ENCODE measurements around the gene PRMT3.

Gene PRMT3

DNA sequence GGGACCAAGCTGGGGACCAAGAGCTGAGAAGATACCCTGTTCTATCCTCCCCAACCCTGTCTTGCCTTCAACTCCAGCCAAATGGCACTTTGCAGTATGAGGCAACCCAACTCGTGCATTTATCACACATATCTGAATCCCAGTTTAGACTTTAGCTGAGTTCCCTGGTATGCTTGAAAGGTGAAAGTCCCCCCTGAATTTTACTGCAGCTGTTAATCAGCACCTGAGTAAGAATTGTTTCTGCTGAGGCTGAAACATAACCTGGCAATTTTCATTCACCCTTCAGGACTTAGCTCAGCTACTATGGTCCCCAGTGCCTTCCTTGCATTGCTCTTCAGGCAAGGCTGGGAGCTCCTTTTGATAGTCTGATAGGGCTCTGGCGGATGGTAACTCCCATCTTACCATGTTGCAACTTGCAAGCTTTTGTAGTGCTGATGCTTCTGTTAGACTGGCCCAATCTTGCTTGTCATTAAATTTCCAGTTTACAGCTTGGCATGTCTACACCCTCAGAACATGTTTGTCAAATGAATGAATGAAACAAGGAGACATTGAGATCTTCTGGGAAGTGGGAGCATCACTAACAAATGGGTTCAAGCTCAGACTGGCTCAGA, 147.9 kb downstream of the PRMT3 start (continued):
- TF ChIP-seq ZNF366 (tag by site-specific recombination; conservative IDR thresholded peaks at IDR 0.05) = no peak

DNA sequence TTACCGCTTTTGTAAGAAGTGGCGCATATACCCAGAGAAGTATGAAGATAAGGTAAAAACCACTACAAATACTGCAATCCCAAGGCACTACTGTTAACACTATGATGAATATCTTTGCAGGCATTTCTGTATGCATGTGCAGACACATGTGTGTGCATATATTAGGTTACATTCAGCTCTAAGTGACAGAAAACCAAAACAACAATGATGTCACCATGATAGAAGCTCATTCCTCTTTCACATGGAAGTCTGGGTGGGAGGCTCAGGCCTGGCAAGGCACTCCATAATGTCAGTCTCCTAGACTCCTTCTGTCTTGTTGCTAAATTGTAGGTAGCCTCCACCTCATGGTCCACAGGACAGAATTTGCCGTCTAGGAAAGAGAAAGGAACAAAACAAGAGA, 148.8 kb downstream of the PRMT3 start:
- no peaks in the 10 kb centered on the region for H3K36me3 ChIP-seq (ENCODE audit: control insufficient read depth in 2 of 2, insufficient read depth in 1 of 2, low read length in 2 of 2)
- TF ChIP-seq ZNF555 (tag by site-specific recombination; conservative IDR thresholded peaks at IDR 0.05) (no peak), ZNF837 (tag by site-specific recombination; IDR thresholded peaks at IDR 0.05) (no peak), ZNF510 (tag by site-specific recombination; IDR thresholded peaks at IDR 0.05; ENCODE audit: insufficient replicate concordance) (no peak)
- no peaks in the 10 kb centered on the region for H3K9me3 ChIP-seq (ENCODE audit: control insufficient read depth, insufficient read depth, low read depth, low read length)
- no peak overlapping the region for H3K4me3 ChIP-seq (ENCODE audit: low read depth, low read length)
- POLR2A ChIA-PET = interaction anchor here (0.6 kb wide), 1 partner anchor 150 kb away, joined by 3 read pairs; no protein-coding TSS in a partner anchor
- H3K27ac ChIP-seq (ENCODE audit: extremely low read depth, low read depth, low read length) = no peak overlapping the region
- CTCF ChIA-PET = no interaction called here
- no peaks in the 10 kb centered on the region for H3K4me1 ChIP-seq (ENCODE audit: control insufficient read depth, insufficient read depth, low read length)

DNA sequence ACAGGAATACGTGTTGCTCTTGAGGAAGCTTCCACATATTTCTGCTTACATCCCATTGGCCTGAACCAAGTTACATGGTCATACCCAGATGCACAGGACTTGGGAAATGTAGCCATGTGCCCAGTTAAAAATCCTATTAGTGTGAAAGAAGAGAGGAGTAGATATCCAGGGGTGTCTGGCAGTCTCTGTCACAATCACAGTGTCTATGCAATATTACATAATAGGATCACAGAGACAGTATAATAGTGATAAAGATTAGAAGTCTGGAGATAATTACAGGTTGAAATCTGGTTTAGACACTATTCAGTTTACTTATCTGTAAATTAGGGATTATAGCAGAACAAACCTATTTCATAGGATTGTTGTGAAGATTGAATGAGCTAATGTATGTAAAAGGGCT, 149.3 kb downstream of the PRMT3 start:
- ChIA-PET POLR2A (interaction anchor here (0.6 kb wide), 1 partner anchor 150 kb away, joined by 3 read pairs; no protein-coding TSS in a partner anchor), CTCF (no interaction called here)
- TF ChIP-seq KLF7 (tag by site-specific recombination; IDR thresholded peaks at IDR 0.05; ENCODE audit: borderline replicate concordance) = no peak
- no peak for TF ChIP-seq ZBTB48 (tag by site-specific recombination; IDR thresholded peaks at IDR 0.05)
- no peak for TF ChIP-seq WT1 (tag by site-specific recombination; IDR thresholded peaks at IDR 0.05)
- no peak overlapping the region for H3K4me3 ChIP-seq (ENCODE audit: low read depth, low read length)
- no peaks in the 10 kb centered on the region for H3K9me3 ChIP-seq (ENCODE audit: control insufficient read depth, insufficient read depth, low read depth, low read length)
- H3K27ac ChIP-seq (ENCODE audit: extremely low read depth, low read depth, low read length) = no peak overlapping the region
- no peaks in the 10 kb centered on the region for H3K4me1 ChIP-seq (ENCODE audit: control insufficient read depth, insufficient read depth, low read length)
- H3K36me3 ChIP-seq (ENCODE audit: control insufficient read depth in 2 of 2, insufficient read depth in 1 of 2, low read length in 2 of 2) = no peaks in the 10 kb centered on the region

DNA sequence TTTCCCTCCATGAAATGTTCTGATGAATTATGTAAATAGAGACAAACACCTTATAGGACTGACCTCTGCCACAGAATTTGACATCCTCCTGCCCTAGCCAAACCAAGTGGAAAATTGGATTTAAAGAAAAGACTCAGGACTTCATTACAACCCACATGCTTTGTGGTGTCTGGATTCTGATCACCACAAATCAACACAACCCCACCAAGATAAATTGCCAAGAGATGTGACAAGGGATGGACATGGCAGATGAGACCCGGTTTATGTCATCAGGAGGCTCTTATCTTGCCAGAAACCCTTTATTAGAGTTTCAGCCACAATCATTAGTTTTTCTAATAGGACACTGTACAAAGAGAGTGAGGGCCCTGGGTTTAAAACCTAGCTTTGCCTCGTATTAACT, 154.0 kb downstream of the PRMT3 start:
- TF ChIP-seq ZNF561 (tag by site-specific recombination; IDR thresholded peaks at IDR 0.05; ENCODE audit: borderline replicate concordance) (no peak), ZNF768 (tag by site-specific recombination; IDR thresholded peaks at IDR 0.05) (no peak), ZNF175 (tag by site-specific recombination; IDR thresholded peaks at IDR 0.05) (no peak), MYNN (tag by site-specific recombination; IDR thresholded peaks at IDR 0.05; ENCODE audit: borderline replicate concordance) (no peak)
- TF ChIP-seq, protein P1, sequence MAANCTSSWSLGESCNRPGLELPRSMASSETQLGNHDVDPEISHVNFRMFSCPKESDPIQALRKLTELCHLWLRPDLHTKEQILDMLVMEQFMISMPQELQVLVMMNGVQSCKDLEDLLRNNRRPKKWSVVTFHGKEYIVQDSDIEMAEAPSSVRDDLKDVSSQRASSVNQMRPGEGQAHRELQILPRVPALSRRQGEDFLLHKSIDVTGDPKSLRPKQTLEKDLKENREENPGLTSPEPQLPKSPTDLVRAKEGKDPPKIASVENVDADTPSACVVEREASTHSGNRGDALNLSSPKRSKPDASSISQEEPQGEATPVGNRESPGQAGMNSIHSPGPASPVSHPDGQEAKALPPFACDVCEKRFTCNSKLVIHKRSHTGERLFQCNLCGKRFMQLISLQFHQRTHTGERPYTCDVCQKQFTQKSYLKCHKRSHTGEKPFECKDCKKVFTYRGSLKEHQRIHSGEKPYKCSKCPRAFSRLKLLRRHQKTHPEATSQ (tag by site-specific recombination; IDR thresholded peaks at IDR 0.05) = no peak
- Histone ChIP-seq H3K4me1 (ENCODE audit: control insufficient read depth, insufficient read depth, low read length) (no peaks in the 10 kb centered on the region), H3K36me3 (ENCODE audit: control insufficient read depth in 2 of 2, insufficient read depth in 1 of 2, low read length in 2 of 2) (no peaks in the 10 kb centered on the region), H3K4me3 (ENCODE audit: low read depth, low read length) (no peak overlapping the region), H3K27ac (ENCODE audit: extremely low read depth, low read depth, low read length) (no peak overlapping the region), H3K9me3 (ENCODE audit: control insufficient read depth, insufficient read depth, low read depth, low read length) (no peaks in the 10 kb centered on the region)
- ChIA-PET POLR2A (no interaction called here), CTCF (interaction anchor here (0.7 kb wide), 1 partner anchor 131 kb away, joined by 3 read pairs; no protein-coding TSS in a partner anchor)

DNA sequence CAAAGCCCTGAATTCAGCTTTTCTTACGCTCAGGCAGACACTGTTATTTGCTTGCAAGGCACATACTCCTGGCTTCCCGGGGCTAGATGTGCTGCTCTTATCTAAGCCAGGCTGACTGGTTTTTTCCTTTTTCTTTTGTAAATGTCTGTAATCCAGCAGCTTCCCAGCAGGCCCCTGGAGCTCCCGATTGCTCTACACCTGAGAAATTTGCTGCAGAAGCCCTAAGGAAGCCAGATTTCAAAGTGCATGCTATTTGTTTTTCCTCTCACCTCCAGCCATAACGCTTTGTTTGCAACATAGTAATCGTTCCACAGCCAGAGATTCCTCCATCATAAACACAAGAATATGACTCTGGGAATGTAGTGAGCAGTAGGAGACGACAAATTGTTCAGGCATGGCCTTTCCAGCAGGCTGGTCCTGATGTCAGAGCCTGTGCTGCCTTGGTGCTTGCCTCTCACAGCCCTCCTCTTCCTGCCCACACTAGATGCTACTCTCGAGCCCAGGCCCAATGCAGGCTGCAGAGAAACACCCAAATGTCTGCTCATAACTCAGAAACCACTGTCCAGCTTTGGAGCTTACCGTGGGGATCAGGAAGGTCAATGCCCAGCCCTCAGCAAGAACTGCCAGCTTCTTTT, 157.2 kb downstream of the PRMT3 start:
- H3K4me1 ChIP-seq (ENCODE audit: control insufficient read depth, insufficient read depth, low read length) = no peaks in the 10 kb centered on the region
- no peak for TF ChIP-seq ZSCAN30 (tag by site-specific recombination; IDR thresholded peaks at IDR 0.05)
- no peak for TF ChIP-seq ZNF777 (tag by site-specific recombination; IDR thresholded peaks at IDR 0.05; ENCODE audit: borderline replicate concordance)
- TF ChIP-seq ZNF157 (tag by site-specific recombination; IDR thresholded peaks at IDR 0.05) = no peak
- no peak for TF ChIP-seq TCF7L2 (IDR thresholded peaks at IDR 0.05; ENCODE audit: borderline replicate concordance, low read depth, low read length)
- no peak for TF ChIP-seq MYNN (tag by site-specific recombination; IDR thresholded peaks at IDR 0.05; ENCODE audit: borderline replicate concordance)
- TF ChIP-seq GLIS2 (tag by site-specific recombination; IDR thresholded peaks at IDR 0.05) = no peak
- TF ChIP-seq ZNF548 (tag by site-specific recombination; IDR thresholded peaks at IDR 0.05) = no peak
- TF ChIP-seq BCL11B (tag by site-specific recombination; IDR thresholded peaks at IDR 0.05; ENCODE audit: low read depth) = no peak
- no peak for TF ChIP-seq SALL2 (tag by site-specific recombination; IDR thresholded peaks at IDR 0.05; ENCODE audit: borderline replicate concordance)
- POLR2A ChIA-PET = no interaction called here
- no peak overlapping the region for H3K27ac ChIP-seq (ENCODE audit: extremely low read depth, low read depth, low read length)
- H3K36me3 ChIP-seq (ENCODE audit: control insufficient read depth in 2 of 2, insufficient read depth in 1 of 2, low read length in 2 of 2) = no peaks in the 10 kb centered on the region
- H3K9me3 ChIP-seq (ENCODE audit: control insufficient read depth, insufficient read depth, low read depth, low read length) = no peaks in the 10 kb centered on the region
- CTCF ChIA-PET = interaction anchor here (0.5 kb wide), 1 partner anchor 329 kb away, joined by 3 read pairs; no protein-coding TSS in a partner anchor
- no peak overlapping the region for H3K4me3 ChIP-seq (ENCODE audit: low read depth, low read length)
